GM12892 (cell line): ENCODE data around the gene DLG2.

Experiments
- POLR2A ChIP-seq: IDR thresholded peaks from 2 replicates; pipeline ENCODE4 v1.6.1; 2011; ENCODE audit warnings: low read depth, low read length, control low read depth
- POLR2AphosphoS5 ChIP-seq: IDR thresholded peaks from 2 replicates; pipeline ENCODE4 v1.6.1; 2011; ENCODE audit warnings: low read depth, low read length, control low read depth
- TAF1 ChIP-seq: IDR thresholded peaks from 2 replicates; pipeline ENCODE4 v1.6.1; 2011; ENCODE audit warnings: low read depth, mild to moderate bottlenecking, control low read depth, low read length, borderline replicate concordance

- TF ChIP-seq POLR2A (no peak), POLR2AphosphoS5 (no peak), TAF1 (no peak)
These were observed 2162.8 kb downstream of the DLG2 start for GRCh38 chr11:83464160-83464944.
